Neural cell (in vitro differentiated cells): Measurements from ENCODE around the gene IPO8. TPM values are rescaled to one million over a fixed set of nuclear protein-coding genes. Genes with fewer than 3 reads are reported as not detected.
"Not testable (repeated sequence)": the region's sequence is repeated elsewhere in the genome, so short reads cannot be mapped to it uniquely, and the experiment has no call there.

Source experiments
- H2AFZ ChIP-seq: fragments of 200-600, 300-800 bp; sonication (generic), shearing (Covaris generic); 2 replicates; pipeline ENCODE4 v1.6.0; 2014; ENCODE audit warnings: low read depth, mild to moderate bottlenecking, antibody characterized with exemption, low read length, moderate library complexity
- H3F3A ChIP-seq: fragments of 200-600 bp; shearing (Covaris generic); 2 replicates; pipeline ENCODE4 v1.6.1; 2016; ENCODE audit warnings: mild to moderate bottlenecking, moderate library complexity, mixed read lengths, antibody characterized with exemption, low read length; ENCODE audit not compliant: insufficient read depth, poor library complexity, severe bottlenecking
- H3K27ac ChIP-seq: fragments of 200-600, 300-800 bp; sonication (generic), shearing (Covaris generic); 2 replicates; pipeline ENCODE4 v1.5.1; 2014; ENCODE audit warnings: mild to moderate bottlenecking, low read length, moderate library complexity
- H3K27me3 ChIP-seq: fragments of 300-800, 200-600 bp; sonication (generic), shearing (Covaris generic); 2 replicates; pipeline ENCODE4 v1.6.0; 2014; ENCODE audit warnings: mild to moderate bottlenecking, low read depth, low read length, moderate library complexity; ENCODE audit not compliant: insufficient read depth
- H3K36me3 ChIP-seq: fragments of 300-800, 200-600 bp; sonication (generic), shearing (Covaris generic); 2 replicates; pipeline ENCODE4 v1.5.1; 2014; ENCODE audit warnings: mild to moderate bottlenecking, antibody characterized with exemption, low read length, moderate library complexity; ENCODE audit not compliant: insufficient read depth
- H3K4me2 ChIP-seq: fragments of 300-800, 200-600 bp; sonication (generic), shearing (Covaris generic); 2 replicates; pipeline ENCODE4 v1.6.0; 2014; ENCODE audit warnings: mild to moderate bottlenecking, low read length
- H3K4me3 ChIP-seq: fragments of 300-800, 200-600 bp; sonication (generic), shearing (Covaris generic); 2 replicates; pipeline ENCODE4 v1.5.1; 2014; ENCODE audit warnings: mild to moderate bottlenecking, low read length, moderate library complexity
- H3K79me2 ChIP-seq: fragments of 200-600 bp; shearing (Covaris generic); replicated peaks from 2 replicates; pipeline ENCODE4 v1.6.0; 2014; ENCODE audit warnings: mild to moderate bottlenecking, low read length, moderate library complexity; ENCODE audit not compliant: insufficient read depth
- H3K9ac ChIP-seq: fragments of 300-800, 200-600 bp; sonication (generic), shearing (Covaris generic); 2 replicates; pipeline ENCODE4 v1.6.1; 2016; ENCODE audit warnings: mild to moderate bottlenecking, low read length, mixed read lengths
- H3K9me2 ChIP-seq: fragments of 200-600 bp; shearing (Covaris generic); 2 replicates; pipeline ENCODE4 v1.6.1; 2016; ENCODE audit warnings: mild to moderate bottlenecking, low read length, mixed read lengths; ENCODE audit not compliant: insufficient read depth
- H3K9me3 ChIP-seq: fragments of 200-600, 300-800 bp; sonication (generic), shearing (Covaris generic); 2 replicates; pipeline ENCODE4 v1.6.1; 2016; ENCODE audit warnings: mild to moderate bottlenecking, mixed run types, low read length, moderate library complexity, mixed read lengths
- H4K20me1 ChIP-seq: fragments of 200-600 bp; shearing (Covaris generic); 2 replicates; pipeline ENCODE4 v1.6.1; 2016; ENCODE audit warnings: mild to moderate bottlenecking, mixed run types; ENCODE audit not compliant: insufficient read depth
- CTCF ChIP-seq: fragments of 450-650 bp; IDR thresholded peaks from 2 replicates; pipeline ENCODE4 v1.5.1; 2014; ENCODE audit warnings: antibody characterized with exemption, mild to moderate bottlenecking, moderate library complexity; ENCODE audit not compliant: poor library complexity, severe bottlenecking
- EP300 ChIP-seq: fragments of 450-650 bp; conservative IDR thresholded peaks from 2 replicates; pipeline ENCODE4 v1.6.1; 2014; ENCODE audit warnings: antibody characterized with exemption, mild to moderate bottlenecking, moderate library complexity; ENCODE audit not compliant: poor library complexity, severe bottlenecking
- EZH2 ChIP-seq: fragments of 200-600, 300-800 bp; shearing (Covaris generic), sonication (generic); IDR thresholded peaks from 2 replicates; pipeline ENCODE4 v1.6.1; 2014; ENCODE audit warnings: antibody characterized with exemption, low read length, borderline replicate concordance, mild to moderate bottlenecking; ENCODE audit not compliant: insufficient read depth, poor library complexity, severe bottlenecking
- MXI1 ChIP-seq: fragments of 450-650 bp; conservative IDR thresholded peaks from 2 replicates; pipeline ENCODE4 v1.6.1; 2014; ENCODE audit warnings: antibody characterized with exemption, mild to moderate bottlenecking; ENCODE audit not compliant: poor library complexity, severe bottlenecking
- POLR2AphosphoS5 ChIP-seq: IDR thresholded peaks from 2 replicates; pipeline ENCODE4 v1.6.1; 2012
- RAD21 ChIP-seq: fragments of 450-650 bp; conservative IDR thresholded peaks from 2 replicates; pipeline ENCODE4 v1.6.1; 2014; ENCODE audit warnings: antibody characterized with exemption, mild to moderate bottlenecking, moderate library complexity
- REST ChIP-seq: IDR thresholded peaks from 2 replicates; pipeline ENCODE4 v1.6.1; 2012; ENCODE audit warnings: borderline replicate concordance
- SMC3 ChIP-seq: fragments of 450-650 bp; conservative IDR thresholded peaks from 2 replicates; pipeline ENCODE4 v1.6.1; 2014; ENCODE audit warnings: antibody characterized with exemption, mild to moderate bottlenecking, moderate library complexity; ENCODE audit not compliant: poor library complexity
- TAF1 ChIP-seq: IDR thresholded peaks from 2 replicates; pipeline ENCODE4 v1.6.1; 2012; ENCODE audit warnings: low read depth
- polyA plus RNA-seq: library from polyadenylated mRNA; depleted of rRNA; stranded (reverse); fragments of >200 nt; gene quantifications from 2 replicates; pipeline ENCODE4 v1.2.3, GENCODE V29; 2014

IPO8 gene
- polyA plus RNA-seq, 1 donor from 2014 or later = 18.8 TPM

- Histone ChIP-seq H2AFZ (no peak overlapping the region), H3K79me2 (no peaks in the 10 kb centered on the region), H3K4me3 (no peak overlapping the region), H3K9ac (no peak overlapping the region), H3K27me3 (no peaks in the 10 kb centered on the region), H4K20me1 (no peaks in the 10 kb centered on the region), H3K27ac (no peak overlapping the region), H3K4me2 (no peak overlapping the region), H3K36me3 (no peaks in the 10 kb centered on the region), H3F3A (no peaks in the 10 kb centered on the region), H3K9me2 (no peaks in the 10 kb centered on the region), H3K9me3 (no peaks in the 10 kb centered on the region)
- TF ChIP-seq POLR2AphosphoS5 (no peak), MXI1 (no peak), REST (no peak), RAD21 (no peak), SMC3 (no peak), EP300 (no peak), EZH2 (no peak)
Observed at GRCh38 chr12:30594509-30594908, 101.2 kb downstream of the IPO8 start.

- not testable (repeated sequence) for H3K27ac ChIP-seq, H4K20me1 ChIP-seq, H3K27me3 ChIP-seq, H2AFZ ChIP-seq, H3K4me2 ChIP-seq, H3K9ac ChIP-seq, H3K9me3 ChIP-seq, H3F3A ChIP-seq, H3K36me3 ChIP-seq, H3K79me2 ChIP-seq, H3K4me3 ChIP-seq, H3K9me2 ChIP-seq
Observed at GRCh38 chr12:30588572-30588971, 107.1 kb downstream of the IPO8 start.

- H3K27me3 ChIP-seq = no peaks in the 10 kb centered on the region
- H2AFZ ChIP-seq = no peak overlapping the region
- no peak overlapping the region for H3K9ac ChIP-seq
- TF ChIP-seq MXI1 (no peak), CTCF (no peak), EP300 (no peak), TAF1 (no peak), REST (no peak), SMC3 (no peak), POLR2AphosphoS5 (no peak), RAD21 (no peak), EZH2 (no peak)
- no peaks in the 10 kb centered on the region for H3K9me3 ChIP-seq
- H3K4me2 ChIP-seq = no peak overlapping the region
- no peaks in the 10 kb centered on the region for H3K79me2 ChIP-seq
- no peak overlapping the region for H3K4me3 ChIP-seq
- no peaks in the 10 kb centered on the region for H3K36me3 ChIP-seq
- no peak overlapping the region for H3K27ac ChIP-seq
- no peaks in the 10 kb centered on the region for H4K20me1 ChIP-seq
- H3K9me2 ChIP-seq = no peaks in the 10 kb centered on the region
- no peaks in the 10 kb centered on the region for H3F3A ChIP-seq
Observed at GRCh38 chr12:30587782-30588181, 107.9 kb downstream of the IPO8 start.
